Cardiac muscle cell (in vitro differentiated cells and primary cell): Measurements from ENCODE around the gene RGS7. TPM values are rescaled to one million over a fixed set of nuclear protein-coding genes. Genes with fewer than 3 reads are reported as not detected.
"Not testable (repeated sequence)": the region's sequence is repeated elsewhere in the genome, so short reads cannot be mapped to it uniquely, and the experiment has no call there.

Source experiments
- DNase-seq, 2 donors: peaks; one replicate each; pipeline versions ENCODE4 v3.0.0 to v3.0.0-alpha.2; 2010 to 2017; ENCODE audit warnings: low read depth in 1 of 2, low spot score in 1 of 2
- H3K27ac ChIP-seq: fragments of 200-600 bp; sonication (generic); 2 replicates; pipeline ENCODE4 v1.5.1; 2016
- H3K27me3 ChIP-seq: fragments of 200-600 bp; sonication (generic); 2 replicates; pipeline ENCODE4 v1.6.0; 2016; ENCODE audit warnings: control low read depth
- H3K36me3 ChIP-seq: fragments of 200-600 bp; sonication (generic); 2 replicates; pipeline ENCODE4 v1.5.1; 2016; ENCODE audit warnings: control low read depth
- H3K4me1 ChIP-seq: fragments of 200-600 bp; sonication (generic); 2 replicates; pipeline ENCODE4 v1.8.1; 2017; ENCODE audit warnings: low read depth, mild to moderate bottlenecking, mixed run types
- H3K4me3 ChIP-seq: fragments of 200-600 bp; sonication (generic); 2 replicates; pipeline ENCODE4 v1.5.1; 2016; ENCODE audit warnings: mild to moderate bottlenecking
- H3K9me3 ChIP-seq: fragments of 200-600 bp; sonication (generic); 2 replicates; pipeline ENCODE4 v1.5.1; 2017; ENCODE audit warnings: low read depth, mild to moderate bottlenecking, control low read depth
- polyA plus RNA-seq: library from polyadenylated mRNA; unstranded; fragments of >200 nt; fragmentation: Nextera tagmentation; extraction: Ambion mirVana; gene quantifications from 2 replicates; pipeline ENCODE4 v1.2.1, GENCODE V29; 2016
- total RNA-seq: library from RNA; depleted of rRNA; stranded (reverse); fragments of >200 nt; gene quantifications from 2 replicates; pipeline ENCODE4 v1.2.3, GENCODE V29; 2016
- TF ChIP-seq, protein P1 (sequence below): IDR thresholded peaks from 2 replicates; pipeline ENCODE4 v1.5.1; 2012; ENCODE audit warnings: low read depth, mild to moderate bottlenecking, low read length

Gene RGS7
- total and polyA plus RNA-seq, 2 experiments from 2014 or later = not detected

DNA sequence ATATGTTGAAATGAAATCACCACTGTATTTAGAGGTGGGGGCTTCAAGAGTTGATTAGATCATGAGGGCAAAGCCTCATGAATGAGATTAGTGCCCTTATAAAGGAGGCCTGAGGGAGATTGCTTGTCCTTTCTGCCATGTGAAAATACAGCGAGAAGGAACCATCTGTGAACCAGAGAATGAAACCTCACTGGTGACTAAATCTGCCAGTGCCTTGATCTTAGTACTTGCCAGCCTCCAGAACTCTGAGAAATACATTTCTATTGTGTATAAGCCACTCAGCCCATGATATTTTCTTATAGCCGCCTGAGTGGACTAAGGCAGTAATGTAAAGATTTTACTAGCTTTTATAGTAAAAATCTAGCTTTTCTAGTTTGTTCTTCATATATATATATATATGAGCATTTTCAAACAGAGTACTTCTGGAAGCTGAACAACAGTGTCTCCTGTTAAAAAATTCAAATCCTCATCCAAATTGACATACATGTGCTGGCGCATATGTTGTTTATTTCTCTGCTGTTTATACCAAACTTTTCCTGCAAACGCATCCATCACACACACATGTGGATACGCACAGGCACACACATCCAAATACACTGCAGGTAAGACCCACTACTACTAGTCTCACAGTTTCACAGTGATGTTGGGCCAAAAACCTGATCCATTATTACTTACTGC is 213.1 kb downstream of the RGS7 start:
- H3K4me1 ChIP-seq = no peaks in the 10 kb centered on the region
- H3K4me3 ChIP-seq = no peak overlapping the region
- TF ChIP-seq, protein P1, sequence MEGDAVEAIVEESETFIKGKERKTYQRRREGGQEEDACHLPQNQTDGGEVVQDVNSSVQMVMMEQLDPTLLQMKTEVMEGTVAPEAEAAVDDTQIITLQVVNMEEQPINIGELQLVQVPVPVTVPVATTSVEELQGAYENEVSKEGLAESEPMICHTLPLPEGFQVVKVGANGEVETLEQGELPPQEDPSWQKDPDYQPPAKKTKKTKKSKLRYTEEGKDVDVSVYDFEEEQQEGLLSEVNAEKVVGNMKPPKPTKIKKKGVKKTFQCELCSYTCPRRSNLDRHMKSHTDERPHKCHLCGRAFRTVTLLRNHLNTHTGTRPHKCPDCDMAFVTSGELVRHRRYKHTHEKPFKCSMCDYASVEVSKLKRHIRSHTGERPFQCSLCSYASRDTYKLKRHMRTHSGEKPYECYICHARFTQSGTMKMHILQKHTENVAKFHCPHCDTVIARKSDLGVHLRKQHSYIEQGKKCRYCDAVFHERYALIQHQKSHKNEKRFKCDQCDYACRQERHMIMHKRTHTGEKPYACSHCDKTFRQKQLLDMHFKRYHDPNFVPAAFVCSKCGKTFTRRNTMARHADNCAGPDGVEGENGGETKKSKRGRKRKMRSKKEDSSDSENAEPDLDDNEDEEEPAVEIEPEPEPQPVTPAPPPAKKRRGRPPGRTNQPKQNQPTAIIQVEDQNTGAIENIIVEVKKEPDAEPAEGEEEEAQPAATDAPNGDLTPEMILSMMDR = no peak
- H3K36me3 ChIP-seq = no peaks in the 10 kb centered on the region
- H3K9me3 ChIP-seq = no peaks in the 10 kb centered on the region
- H3K27me3 ChIP-seq = no peaks in the 10 kb centered on the region
- DNase-seq = no peak
- no peak overlapping the region for H3K27ac ChIP-seq

GRCh38 chr1:241142493-241142892 is 214.5 kb downstream of the RGS7 start:
- TF ChIP-seq, protein P1 = no peak
- no peak overlapping the region for H3K27ac ChIP-seq
- no peak overlapping the region for H3K4me3 ChIP-seq
- no peaks in the 10 kb centered on the region for H3K4me1 ChIP-seq
- no peak for DNase-seq
- no peaks in the 10 kb centered on the region for H3K27me3 ChIP-seq
- no peaks in the 10 kb centered on the region for H3K9me3 ChIP-seq
- H3K36me3 ChIP-seq = no peaks in the 10 kb centered on the region

DNA sequence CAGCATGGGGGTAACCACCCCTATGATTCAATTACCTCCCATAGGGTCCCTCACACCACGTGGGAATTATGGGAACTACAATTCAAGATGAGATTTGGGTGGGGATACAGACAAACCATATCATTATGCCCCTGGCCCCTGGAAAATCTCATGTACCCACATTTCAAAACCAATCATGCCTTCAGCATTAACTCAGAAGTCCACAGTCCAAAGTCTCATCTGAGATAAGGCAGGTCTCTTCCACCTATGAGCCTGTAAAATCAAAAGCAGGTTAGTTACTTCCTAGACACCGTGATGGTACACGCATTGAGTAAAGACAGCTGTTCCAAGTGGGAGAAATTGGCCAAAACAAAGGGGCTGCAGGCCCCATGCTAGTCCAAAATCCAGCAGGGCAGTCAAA is 215.4 kb downstream of the RGS7 start:
- not testable (repeated sequence) for H3K9me3 ChIP-seq

GRCh38 chr1:241140670-241141069 is 216.3 kb downstream of the RGS7 start:
- no peak overlapping the region for H3K4me3 ChIP-seq
- no peaks in the 10 kb centered on the region for H3K9me3 ChIP-seq
- no peak overlapping the region for H3K27ac ChIP-seq
- no peak for DNase-seq
- H3K36me3 ChIP-seq = no peaks in the 10 kb centered on the region
- no peaks in the 10 kb centered on the region for H3K27me3 ChIP-seq
- TF ChIP-seq, protein P1 = no peak
- no peaks in the 10 kb centered on the region for H3K4me1 ChIP-seq

More for the DNA sequence above, 215.4 kb downstream of the RGS7 start:
- not testable (repeated sequence) for H3K4me3 ChIP-seq, H3K27me3 ChIP-seq, H3K27ac ChIP-seq, H3K36me3 ChIP-seq, DNase-seq, H3K4me1 ChIP-seq

DNA sequence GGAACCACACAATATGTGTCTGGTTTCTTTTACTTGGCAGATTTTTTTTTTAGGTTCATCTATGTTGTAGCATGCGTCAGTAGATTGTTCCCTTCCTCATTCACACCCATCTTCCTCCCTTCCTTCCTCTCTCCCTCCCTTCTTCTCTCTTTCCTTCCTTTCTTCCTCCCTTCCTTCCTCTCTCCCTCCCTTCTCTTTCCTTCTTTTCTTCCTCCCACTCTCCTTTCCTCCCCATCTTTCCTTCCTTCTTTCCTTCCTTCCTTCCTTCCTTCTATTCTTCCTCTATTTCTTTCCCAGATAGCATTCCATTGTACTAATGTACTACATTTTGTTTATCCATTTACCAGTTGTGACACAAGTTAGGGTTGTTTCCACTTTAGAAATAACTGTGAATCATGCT is 218.0 kb downstream of the RGS7 start:
- Histone ChIP-seq H3K9me3 (no peaks in the 10 kb centered on the region), H3K27ac (no peak overlapping the region), H3K4me1 (no peaks in the 10 kb centered on the region), H3K36me3 (no peaks in the 10 kb centered on the region), H3K27me3 (no peaks in the 10 kb centered on the region), H3K4me3 (no peak overlapping the region)
- no peak for DNase-seq
- TF ChIP-seq, protein P1 = no peak

DNA sequence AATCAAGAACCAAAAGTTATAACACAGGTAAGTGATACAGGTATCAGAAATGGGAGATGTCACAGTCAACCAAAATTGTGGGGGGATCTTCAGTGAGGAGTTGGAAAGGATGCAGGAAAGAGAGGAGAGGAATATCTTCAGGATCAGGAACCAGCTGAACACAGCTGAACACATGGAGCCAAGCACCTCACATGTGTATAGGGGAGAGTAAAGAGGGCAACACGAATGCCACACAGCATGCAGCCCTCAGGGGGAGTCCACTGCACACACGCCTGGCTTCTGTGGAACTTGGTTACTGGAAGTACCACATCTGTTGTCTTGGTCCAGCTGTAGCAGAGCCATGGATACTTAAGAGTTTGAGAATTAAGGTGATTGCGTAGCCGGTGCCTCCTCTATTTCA is 218.8 kb downstream of the RGS7 start:
- no peak for DNase-seq
- Histone ChIP-seq H3K27me3 (no peaks in the 10 kb centered on the region), H3K27ac (no peak overlapping the region), H3K36me3 (no peaks in the 10 kb centered on the region), H3K4me1 (no peaks in the 10 kb centered on the region), H3K4me3 (no peak overlapping the region), H3K9me3 (no peaks in the 10 kb centered on the region)
- TF ChIP-seq, protein P1 = no peak
